Right atrium auricular region (tissue), 2 donors: Measurements from ENCODE around the gene SSBP4. TPM values are rescaled to one million over a fixed set of nuclear protein-coding genes. Genes with fewer than 3 reads are reported as not detected.
A peak's percentile ranks its signal among the peaks of the same experiment; 100 is the strongest.

Source experiments
- DNase-seq: peaks from one replicate; pipeline ENCODE4 v3.0.0-alpha.2; 2019; ENCODE audit warnings: low spot score
- H3K27ac ChIP-seq, 2 donors: fragments of 200-600 bp; sonication (generic); 1 replicate in 1 of 2; 2 replicates in 1 of 2; pipeline ENCODE4 v1.5.1; 2016 to 2019
- H3K27me3 ChIP-seq, 2 donors: fragments of 200-600 bp; sonication (generic); one replicate each; pipeline versions ENCODE4 v1.5.1 to v1.6.0; 2017 to 2019
- H3K36me3 ChIP-seq: fragments of 200-600 bp; sonication (generic); one replicate; pipeline ENCODE4 v1.5.1; 2016
- H3K4me1 ChIP-seq, 2 donors: fragments of 200-600 bp; sonication (generic); one replicate each; pipeline versions ENCODE4 v1.5.1 to v1.6.0; 2017 to 2019
- H3K4me3 ChIP-seq, 2 donors: fragments of 200-600 bp; sonication (generic); 1 replicate in 1 of 2; 2 replicates in 1 of 2; pipeline ENCODE4 v1.5.1; 2017 to 2019; ENCODE audit warnings: mild to moderate bottlenecking in 1 of 2, moderate library complexity in 1 of 2
- H3K9me3 ChIP-seq, 2 donors: fragments of 200-600 bp; sonication (generic); one replicate each; pipeline ENCODE4 v1.5.1; 2019
- CTCF ChIP-seq, 2 donors: fragments of 200-600 bp; sonication (generic); IDR thresholded peaks; one replicate each; pipeline ENCODE4 v1.5.1; 2019; ENCODE audit warnings: antibody characterized with exemption in 2 of 2
- total RNA-seq, 2 donors: library from RNA; depleted of rRNA; stranded (reverse); fragments of >200 nt; gene quantifications; one replicate each; pipeline ENCODE4 v1.1.0, GENCODE V29; 2016

SSBP4 gene
- total RNA-seq, 2 donors from 2014 or later: 31.7 to 59.5 TPM

GRCh38 chr19:18477974-18478373 is 58.8 kb downstream of the SSBP4 start:
- Histone ChIP-seq H3K9me3 (no peaks in the 10 kb centered on the region), H3K4me1 (peaks cover 0 to 66% of the 10 kb centered on the region in 2 donors), H3K4me3 (no peak overlapping the region), H3K27ac (peak overlapping the region; percentile 78 to 90), H3K36me3 (no peaks in the 10 kb centered on the region), H3K27me3 (no peaks in the 10 kb centered on the region)
- TF ChIP-seq CTCF (IDR thresholded peaks at IDR 0.05): no peak
- no peak for DNase-seq

- Histone ChIP-seq H3K4me3 (no peak overlapping the region), H3K4me1 (peaks cover 0 to 66% of the 10 kb centered on the region in 2 donors), H3K9me3 (no peaks in the 10 kb centered on the region), H3K27me3 (no peaks in the 10 kb centered on the region), H3K36me3 (no peaks in the 10 kb centered on the region), H3K27ac (peak overlapping the region; percentile 78 to 90)
- peak; percentile 93 for DNase-seq
- TF ChIP-seq CTCF (IDR thresholded peaks at IDR 0.05): no peak
Observed at GRCh38 chr19:18478545-18479311, 59.5 kb downstream of the SSBP4 start.

- no peak for TF ChIP-seq CTCF (IDR thresholded peaks at IDR 0.05)
- H3K4me1 ChIP-seq: peaks cover 0 to 66% of the 10 kb centered on the region in 2 donors
- H3K9me3 ChIP-seq: no peaks in the 10 kb centered on the region
- peak; percentile 91 for DNase-seq
- H3K36me3 ChIP-seq: no peaks in the 10 kb centered on the region
- peak overlapping the region; percentile 78 to 90 for H3K27ac ChIP-seq
- no peak overlapping the region for H3K4me3 ChIP-seq
- no peaks in the 10 kb centered on the region for H3K27me3 ChIP-seq
Observed at GRCh38 chr19:18480006-18480691, 61.0 kb downstream of the SSBP4 start.

GRCh38 chr19:18481505-18482222 is 62.5 kb downstream of the SSBP4 start:
- TF ChIP-seq CTCF (IDR thresholded peaks at IDR 0.05): no peak
- DNase-seq: no peak
- Histone ChIP-seq H3K36me3 (no peaks in the 10 kb centered on the region), H3K4me3 (no peak overlapping the region), H3K27ac (peak overlapping the region in 1 of 2 donors; percentile 78), H3K9me3 (no peaks in the 10 kb centered on the region), H3K4me1 (peaks cover 4 to 78% of the 10 kb centered on the region in 2 donors), H3K27me3 (no peaks in the 10 kb centered on the region)

GRCh38 chr19:18483119-18483890 is 64.1 kb downstream of the SSBP4 start:
- Histone ChIP-seq H3K27me3 (no peaks in the 10 kb centered on the region), H3K36me3 (no peaks in the 10 kb centered on the region), H3K9me3 (no peaks in the 10 kb centered on the region), H3K4me1 (peaks cover 4 to 87% of the 10 kb centered on the region in 2 donors), H3K27ac (no peak overlapping the region), H3K4me3 (no peak overlapping the region)
- no peak for TF ChIP-seq CTCF (IDR thresholded peaks at IDR 0.05)
- no peak for DNase-seq
